ENCODE data around the gene TRIP12. TPM values are rescaled to one million over a fixed set of nuclear protein-coding genes. Genes with fewer than 3 reads are reported as not detected.

TRIP12 gene
- total RNA-seq, 1 donor from 2014 or later, result 211 TPM

GRCh38 chr2:229917793-229918192, 4.0 kb downstream of the TRIP12 start:
- ATAC-seq, result no peak
- Histone ChIP-seq H3K36me3 (peaks cover 23% of the 10 kb centered on the region), H3K4me1 (peaks cover 34% of the 10 kb centered on the region), H3K27me3 (no peaks in the 10 kb centered on the region), H3K9me3 (no peaks in the 10 kb centered on the region), H3K27ac (no peak overlapping the region), H3K4me3 (no peak overlapping the region)
- intact Hi-C loops (cut with DNase I), result no loop called here
- TF ChIP-seq CTCF (IDR thresholded peaks at IDR 0.05), result no peak
- DNase-seq, result no peak

GRCh38 chr2:229914171-229914570, 7.6 kb downstream of the TRIP12 start:
- no peaks in the 10 kb centered on the region for H3K9me3 ChIP-seq
- H3K4me1 ChIP-seq, result peaks cover 34% of the 10 kb centered on the region
- ATAC-seq, result no peak
- TF ChIP-seq CTCF (IDR thresholded peaks at IDR 0.05), result no peak
- no peak overlapping the region for H3K27ac ChIP-seq
- peaks cover 23% of the 10 kb centered on the region for H3K36me3 ChIP-seq
- H3K27me3 ChIP-seq, result no peaks in the 10 kb centered on the region
- no peak for DNase-seq
- no peak overlapping the region for H3K4me3 ChIP-seq
- intact Hi-C loops (cut with DNase I), result no loop called here

- no peaks in the 10 kb centered on the region for H3K9me3 ChIP-seq
- no peak overlapping the region for H3K27ac ChIP-seq
- intact Hi-C loops (cut with DNase I), result no loop called here
- H3K4me3 ChIP-seq, result no peak overlapping the region
- peak; percentile 52 for ATAC-seq
- peaks cover 29% of the 10 kb centered on the region for H3K36me3 ChIP-seq
- DNase-seq, result no peak
- H3K27me3 ChIP-seq, result no peaks in the 10 kb centered on the region
- TF ChIP-seq CTCF (IDR thresholded peaks at IDR 0.05), result peak; percentile 41
- H3K4me1 ChIP-seq, result peaks cover 38% of the 10 kb centered on the region
Measured at GRCh38 chr2:229910832-229911412, 10.9 kb downstream of the TRIP12 start.

GRCh38 chr2:229910147-229910831, 11.5 kb downstream of the TRIP12 start:
- ATAC-seq, result no peak
- no peaks in the 10 kb centered on the region for H3K27me3 ChIP-seq
- H3K27ac ChIP-seq, result no peak overlapping the region
- H3K4me3 ChIP-seq, result no peak overlapping the region
- TF ChIP-seq CTCF (IDR thresholded peaks at IDR 0.05), result no peak
- H3K36me3 ChIP-seq, result peaks cover 30% of the 10 kb centered on the region
- intact Hi-C loops (cut with DNase I), result no loop called here
- H3K4me1 ChIP-seq, result peaks cover 38% of the 10 kb centered on the region
- no peaks in the 10 kb centered on the region for H3K9me3 ChIP-seq
- no peak for DNase-seq

GRCh38 chr2:229909090-229909489, 12.7 kb downstream of the TRIP12 start:
- Histone ChIP-seq H3K36me3 (peaks cover 30% of the 10 kb centered on the region), H3K9me3 (no peaks in the 10 kb centered on the region), H3K4me3 (no peak overlapping the region), H3K4me1 (peaks cover 29% of the 10 kb centered on the region), H3K27ac (no peak overlapping the region), H3K27me3 (no peaks in the 10 kb centered on the region)
- DNase-seq (no peak), ATAC-seq (no peak)
- intact Hi-C loops (cut with DNase I), result no loop called here
- no peak for TF ChIP-seq CTCF (IDR thresholded peaks at IDR 0.05)
